RPMI8226 (cell line): ENCODE results near the gene GPR107.

Source experiments
- DNase-seq: peaks from one replicate; pipeline ENCODE4 v3.0.0-alpha.2; 2015

Gene GPR107

GRCh38 chr9:130028493-130029222, 25.0 kb upstream of the GPR107 start:
- DNase-seq = no peak

GRCh38 chr9:130029223-130029973, 24.3 kb upstream of the GPR107 start:
- DNase-seq = peak; percentile 0

- no peak for DNase-seq
These were observed 23.0 kb upstream of the GPR107 start for GRCh38 chr9:130030651-130031127.

- DNase-seq = no peak
These were observed 19.1 kb upstream of the GPR107 start for GRCh38 chr9:130034570-130034969.

- no peak for DNase-seq
These were observed 17.6 kb upstream of the GPR107 start for GRCh38 chr9:130036099-130036498.

GRCh38 chr9:130039528-130040147, 14.1 kb upstream of the GPR107 start:
- DNase-seq = peak; percentile 90

- DNase-seq = no peak
These were observed 12.6 kb upstream of the GPR107 start for GRCh38 chr9:130040984-130041647.

- no peak for DNase-seq
These were observed 11.9 kb upstream of the GPR107 start for GRCh38 chr9:130041648-130042405.

- peak; percentile 47 for DNase-seq
These were observed 11.3 kb upstream of the GPR107 start for GRCh38 chr9:130042406-130042884.

- DNase-seq = peak; percentile 87
These were observed 10.6 kb upstream of the GPR107 start, which contains the start of gene FNBP1 for GRCh38 chr9:130042885-130043653. TSS of gene FNBP1 (minus strand) at chr9:130043189. CDS start at chr9:130042975, 214 bp downstream.

GRCh38 chr9:130043654-130044623, 9.8 kb upstream of the GPR107 start:
- DNase-seq = peak; percentile 24

- no peak for DNase-seq
These were observed 7.8 kb upstream of the GPR107 start for GRCh38 chr9:130045725-130046450.

GRCh38 chr9:130049431-130050210, 4.1 kb upstream of the GPR107 start:
- no peak for DNase-seq

- no peak for DNase-seq
These were observed 3.2 kb upstream of the GPR107 start for GRCh38 chr9:130050462-130050861.

GRCh38 chr9:130051855-130052254, 1.9 kb upstream of the GPR107 start:
- no peak for DNase-seq

- no peak for DNase-seq
These were observed 600 bp upstream of the GPR107 start for GRCh38 chr9:130053109-130053503.

- DNase-seq = no peak
These were observed 650 bp downstream of the GPR107 start for GRCh38 chr9:130054325-130054786.

GRCh38 chr9:130054820-130055219, 1.1 kb downstream of the GPR107 start:
- no peak for DNase-seq
